H1 (cell line): ENCODE results near the gene PTK6. TPM values are rescaled to one million over a fixed set of nuclear protein-coding genes. Genes with fewer than 3 reads are reported as not detected.

Experiments
- CHD2 ChIP-seq: IDR thresholded peaks from 2 replicates; pipeline ENCODE4 v1.6.1; 2012; ENCODE audit warnings: low read length, improper control_type of control experiment
- PHF8 ChIP-seq: fragments of 200-600 bp; sonication (generic); conservative IDR thresholded peaks from 2 replicates; pipeline ENCODE4 v1.7.1; 2012; ENCODE audit warnings: low read depth, mild to moderate bottlenecking, inconsistent platforms, low read length, moderate library complexity
- RXRA ChIP-seq: IDR thresholded peaks from 2 replicates; pipeline ENCODE4 v1.6.1; 2011; ENCODE audit warnings: low read depth, mild to moderate bottlenecking, low read length, moderate library complexity; ENCODE audit not compliant: insufficient read depth
- SUZ12 ChIP-seq: fragments of 200-600 bp; sonication (generic); IDR thresholded peaks from 2 replicates; pipeline ENCODE4 v1.6.1; 2012; ENCODE audit warnings: mild to moderate bottlenecking, inconsistent platforms, low read length, moderate library complexity, mixed read lengths
- polyA plus RNA-seq, 7 experiments: library from polyadenylated mRNA; depleted of rRNA in 3 of 7; stranded (reverse) in 5 of 7; unstranded in 2 of 7; fragments of >200 nt in 5 of 7; fragments of 200-250 nt in 2 of 7; gene quantifications; 1 replicate in 5 of 7; 2 replicates in 1 of 7; 4 replicates in 1 of 7; pipeline versions ENCODE4 v1.2.1 to v1.2.3, GENCODE V29; 2011 to 2013; ENCODE audit warnings: missing spikeins in 2 of 7, mixed read lengths in 2 of 7
- total RNA-seq: library from RNA; stranded (reverse); fragmentation: NEBNext Ultra II Directional; extraction: Animal tissue kit (Norgen Biotek cat#: 25700); gene quantifications from 2 replicates; pipeline ENCODE4 v1.2.1, GENCODE V29; 2021

Gene PTK6
- total and polyA plus RNA-seq, 2 of the 8 experiments (the other 6 are each of a cell fraction or from before 2014, with no cell fraction given), result 0.12 to 0.19 TPM

GRCh38 chr20:63531686-63532448, 5.3 kb downstream of the PTK6 start (continued):
- no peak for TF ChIP-seq SUZ12
- no peak for TF ChIP-seq PHF8
- no peak for TF ChIP-seq RXRA
- no peak for TF ChIP-seq CHD2
